CD4-positive, alpha-beta T cell treated with Interleukin-1 beta for 1 hour (primary cell): ENCODE measurements around the gene EHBP1.

Source experiments
- DNase-seq, 2 donors: peaks; one replicate each; pipeline ENCODE4 v3.0.0-alpha.2; 2020 to 2022

Gene EHBP1

DNA sequence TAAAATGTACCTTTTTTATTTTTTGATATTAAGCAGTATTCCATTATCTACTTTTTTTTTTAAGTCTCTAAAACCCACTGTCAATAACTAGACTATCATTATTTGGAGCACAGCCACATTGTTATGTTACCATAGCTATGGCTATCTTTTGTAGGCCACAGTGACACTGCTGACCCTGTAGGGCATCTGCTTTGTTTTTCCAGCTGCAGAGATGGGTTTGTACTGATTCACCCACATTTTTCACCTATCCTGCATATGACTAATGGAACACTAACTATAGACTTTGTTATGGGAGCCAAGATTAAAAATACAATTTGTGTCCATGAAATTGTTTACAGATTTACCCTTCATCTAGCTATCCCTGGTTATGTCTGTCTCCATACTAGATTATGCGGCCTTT is 323.5 kb downstream of the EHBP1 start:
- no peak for DNase-seq

DNA sequence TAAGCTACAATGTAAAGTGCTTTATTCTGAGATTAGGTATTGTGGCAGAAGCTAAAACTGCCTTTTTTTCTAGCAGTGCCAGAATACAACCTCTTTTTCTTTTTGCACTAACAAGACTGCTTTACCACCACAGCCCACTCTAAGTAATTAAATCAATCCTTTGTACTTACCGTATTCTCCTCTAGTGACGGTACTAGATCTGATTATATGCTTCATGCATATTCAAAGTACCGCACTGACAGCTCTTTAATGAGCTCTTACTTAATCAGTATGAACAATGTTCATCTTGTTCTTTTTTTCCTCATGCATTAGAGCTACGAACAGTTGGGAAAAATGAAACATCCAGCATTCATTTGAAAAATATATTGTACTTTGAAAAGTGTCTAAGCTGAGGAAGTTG is 329.0 kb downstream of the EHBP1 start:
- DNase-seq: no peak

DNA sequence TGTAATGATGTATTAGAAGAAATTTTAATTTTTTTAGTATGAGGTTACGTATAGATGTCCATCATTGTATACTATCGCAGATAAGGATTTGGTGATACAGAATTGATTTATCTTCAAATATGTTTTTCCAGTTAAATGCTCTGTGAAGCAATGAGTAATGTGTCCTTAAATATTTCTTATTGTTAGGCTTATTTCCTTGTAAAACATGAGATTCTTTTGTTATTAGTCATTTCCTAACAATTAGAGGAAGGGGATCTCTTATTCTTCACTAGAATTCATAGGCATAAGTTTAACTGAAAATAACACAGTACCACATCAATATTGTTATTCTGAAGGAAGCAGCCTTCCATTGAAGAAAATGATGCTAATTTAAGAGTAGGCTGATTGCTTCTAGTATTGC is 329.7 kb downstream of the EHBP1 start:
- DNase-seq: no peak

DNA sequence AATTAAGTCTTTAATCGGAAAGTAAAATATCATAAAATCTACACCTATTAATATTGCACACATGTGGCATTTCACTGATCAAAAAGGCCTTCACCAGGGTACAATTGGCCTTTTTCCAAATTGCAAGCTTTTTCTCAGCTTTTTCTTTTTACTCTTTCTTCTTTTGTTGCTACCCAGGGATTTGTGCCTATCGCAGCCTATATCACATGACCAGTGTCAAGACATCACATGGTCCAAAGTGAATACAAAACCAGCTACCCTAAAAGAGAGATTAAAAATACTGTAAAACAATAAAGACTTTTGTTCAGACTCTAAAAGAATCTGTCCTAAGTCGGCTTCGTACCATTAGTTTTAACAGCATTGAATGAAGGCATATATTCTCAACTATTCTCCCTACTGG is 330.1 kb downstream of the EHBP1 start:
- DNase-seq: no peak

DNA sequence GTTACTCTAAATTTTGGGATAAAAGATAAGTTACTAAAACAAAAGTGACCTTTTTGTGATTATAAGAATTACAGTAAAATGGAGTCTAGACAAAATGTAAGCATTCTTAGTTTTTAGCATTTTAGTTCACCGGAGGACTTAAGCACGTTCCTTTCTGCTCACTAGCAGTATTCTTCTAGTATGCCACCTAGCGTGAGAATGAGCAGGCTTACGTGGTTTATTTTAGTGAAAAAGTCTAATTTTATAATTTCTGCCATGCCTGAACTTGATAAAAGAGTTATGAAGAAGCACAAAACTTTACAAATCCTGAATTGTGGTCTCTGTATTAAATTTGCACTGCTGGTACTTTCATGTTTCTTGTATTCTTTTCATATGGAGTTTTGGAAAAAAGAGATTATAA is 332.5 kb downstream of the EHBP1 start:
- DNase-seq: no peak

DNA sequence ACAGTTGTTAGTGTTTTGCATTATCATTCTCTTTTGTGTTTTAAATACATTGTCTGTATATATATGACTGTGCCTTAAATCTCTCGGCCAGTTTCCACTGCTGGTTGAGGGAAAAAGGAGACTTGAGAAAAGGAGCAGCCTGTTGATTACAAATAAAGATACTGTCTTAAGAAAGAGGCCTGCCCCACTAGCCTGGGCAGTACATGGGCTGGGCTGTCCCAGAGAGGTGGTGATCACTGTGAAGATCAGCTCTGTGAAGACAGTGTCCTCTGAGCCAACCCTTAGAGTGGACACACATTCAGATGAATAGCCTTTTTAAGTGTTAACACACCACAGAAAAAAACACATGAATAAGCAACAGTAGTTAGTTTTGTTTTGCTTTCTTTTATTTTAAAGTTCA is 335.1 kb downstream of the EHBP1 start:
- DNase-seq: no peak

DNA sequence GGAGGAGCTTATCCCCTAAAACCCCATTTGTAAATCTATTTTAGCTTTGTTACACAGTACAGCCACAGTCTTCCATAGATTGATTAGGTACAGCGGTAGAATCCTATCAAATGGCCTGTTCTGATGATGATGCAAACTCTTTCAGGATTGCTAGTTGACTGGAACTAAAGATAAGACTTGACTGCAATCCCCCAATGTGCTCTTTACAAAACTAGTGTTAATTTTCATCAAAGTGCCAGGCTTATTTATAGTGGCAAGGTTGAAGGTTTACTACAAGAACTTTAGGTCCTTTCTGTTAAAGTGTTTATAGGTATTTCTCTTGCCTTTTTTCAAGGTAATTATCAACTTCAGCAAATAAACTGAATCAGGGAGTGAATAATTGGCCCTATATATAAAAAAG is 336.1 kb downstream of the EHBP1 start:
- DNase-seq: no peak

DNA sequence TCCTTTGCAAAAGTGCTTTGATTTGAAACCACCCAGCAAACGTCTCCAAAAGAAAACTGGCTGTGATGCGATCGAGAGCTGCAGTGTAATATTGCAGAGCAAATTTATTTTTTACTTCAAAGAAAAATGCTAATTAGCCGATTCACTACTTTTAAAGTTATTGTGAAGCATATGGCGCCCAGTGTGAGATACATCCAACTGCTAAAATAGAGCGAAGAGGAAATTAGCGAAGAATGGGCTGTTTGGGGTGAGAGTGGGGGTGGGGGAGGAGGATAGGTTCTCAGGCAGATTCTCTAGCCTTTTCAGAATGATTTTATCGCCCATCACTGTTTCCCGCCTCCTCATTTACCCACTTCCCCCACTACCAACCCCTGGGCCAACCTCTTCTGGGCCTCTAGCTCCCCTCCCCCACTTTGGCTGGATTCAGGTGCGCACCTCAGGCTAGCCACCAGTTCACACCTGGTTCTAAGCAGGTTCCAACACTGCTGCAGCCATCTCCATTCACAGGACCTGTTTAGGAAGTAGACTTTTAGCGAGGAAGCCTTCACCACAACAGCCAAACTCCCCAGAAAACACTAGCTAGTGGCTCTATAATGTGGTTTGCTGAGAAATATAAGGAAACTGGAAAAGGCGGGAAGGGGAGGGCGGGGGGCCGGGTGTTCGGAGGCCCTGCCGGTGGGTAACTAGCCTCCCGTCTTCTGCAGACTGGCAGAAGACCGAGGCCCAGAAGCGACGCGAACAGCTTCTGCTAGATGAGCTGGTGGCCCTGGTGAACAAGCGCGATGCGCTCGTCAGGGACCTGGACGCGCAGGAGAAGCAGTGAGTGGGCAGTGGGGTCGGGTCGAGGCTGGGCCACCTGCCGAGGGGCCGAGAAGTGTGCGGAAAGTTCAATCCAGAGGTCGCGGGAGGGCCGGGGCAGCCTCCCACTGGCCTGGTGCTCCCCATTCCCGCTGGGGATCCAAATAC is 339.1 kb downstream of the EHBP1 start:
- no peak for DNase-seq

DNA sequence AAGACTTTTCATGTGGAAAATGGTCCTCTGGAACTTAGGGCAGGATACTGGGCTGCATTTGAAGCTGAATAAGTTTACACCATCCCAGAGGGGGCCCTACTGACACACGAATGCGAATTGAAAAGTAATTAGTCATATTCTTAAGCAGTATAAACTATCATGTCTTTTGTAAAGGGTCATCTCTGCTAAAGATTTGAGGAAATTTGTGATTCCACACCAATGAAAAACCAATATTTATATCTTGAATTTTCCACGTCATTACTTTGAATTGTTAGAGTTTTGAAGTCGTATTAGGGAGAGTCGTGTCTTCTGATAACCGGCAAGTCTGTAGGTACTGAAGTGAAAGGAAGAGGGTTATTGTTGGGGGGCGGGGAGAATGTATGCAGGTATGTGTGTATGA is 341.0 kb downstream of the EHBP1 start:
- no peak for DNase-seq

DNA sequence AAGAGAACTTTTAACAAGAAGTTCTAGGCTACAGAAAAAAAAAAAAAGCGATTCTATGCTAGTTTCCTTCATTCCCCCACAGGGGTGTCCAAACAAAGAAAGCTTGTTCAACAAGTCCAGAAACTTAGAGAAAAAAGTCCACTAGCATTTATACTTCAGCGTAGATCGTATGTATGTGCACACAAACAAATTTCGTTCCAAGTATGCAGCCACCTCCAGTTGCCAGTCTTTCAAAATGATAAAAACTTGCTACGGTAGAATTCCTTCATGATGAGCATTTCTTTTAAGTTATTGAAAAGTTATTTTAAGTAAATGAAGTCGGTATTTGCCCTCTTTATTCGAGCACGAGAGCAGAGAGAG is 341.4 kb downstream of the EHBP1 start:
- DNase-seq: no peak

DNA sequence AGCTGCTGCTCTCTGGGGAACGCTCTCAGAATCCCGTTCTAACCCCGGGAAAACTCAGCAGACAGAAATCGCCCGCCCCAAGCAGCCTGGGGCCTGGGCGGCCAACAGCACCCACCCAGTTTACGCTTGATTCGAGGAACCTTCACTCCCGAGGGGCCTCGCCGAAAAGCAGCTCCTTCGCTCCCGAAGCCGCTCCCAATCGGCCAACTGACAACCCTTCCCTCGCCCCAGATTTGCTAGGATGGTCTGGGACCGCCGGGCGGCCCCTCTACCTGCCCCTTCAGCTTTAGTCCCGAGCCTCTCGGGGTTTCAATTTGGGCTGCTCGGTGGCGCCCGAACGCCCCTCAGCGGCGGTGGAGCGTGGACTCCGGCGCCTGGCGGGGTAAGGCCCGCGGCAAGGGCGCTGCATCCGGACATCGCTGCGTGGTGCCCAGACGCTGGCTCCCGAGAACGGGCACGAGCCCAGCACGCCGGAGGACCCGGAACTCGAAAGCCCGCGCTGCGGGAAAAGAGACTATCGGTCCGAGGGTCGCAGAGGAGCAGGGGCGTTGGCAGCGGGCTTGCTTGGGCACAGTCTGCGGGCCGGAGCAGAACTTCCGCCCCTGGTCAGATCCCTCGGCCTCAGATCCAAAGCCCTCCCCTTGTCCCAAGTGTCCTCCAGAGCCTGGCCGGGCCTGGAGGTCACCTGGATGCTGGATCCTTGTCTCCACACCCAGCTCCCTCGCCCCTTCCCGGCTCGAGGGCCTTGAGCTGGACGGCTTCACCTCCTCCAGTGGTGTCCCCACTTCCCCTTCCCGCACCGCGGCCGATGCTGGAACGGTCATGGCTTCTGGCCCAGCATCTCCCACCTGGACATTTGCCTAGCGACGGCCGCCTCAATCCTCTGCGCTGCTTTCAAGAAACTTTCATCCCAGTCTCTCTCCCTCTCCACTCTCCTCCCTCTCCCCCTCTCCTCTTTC is 342.1 kb downstream of the EHBP1 start:
- DNase-seq: no peak

DNA sequence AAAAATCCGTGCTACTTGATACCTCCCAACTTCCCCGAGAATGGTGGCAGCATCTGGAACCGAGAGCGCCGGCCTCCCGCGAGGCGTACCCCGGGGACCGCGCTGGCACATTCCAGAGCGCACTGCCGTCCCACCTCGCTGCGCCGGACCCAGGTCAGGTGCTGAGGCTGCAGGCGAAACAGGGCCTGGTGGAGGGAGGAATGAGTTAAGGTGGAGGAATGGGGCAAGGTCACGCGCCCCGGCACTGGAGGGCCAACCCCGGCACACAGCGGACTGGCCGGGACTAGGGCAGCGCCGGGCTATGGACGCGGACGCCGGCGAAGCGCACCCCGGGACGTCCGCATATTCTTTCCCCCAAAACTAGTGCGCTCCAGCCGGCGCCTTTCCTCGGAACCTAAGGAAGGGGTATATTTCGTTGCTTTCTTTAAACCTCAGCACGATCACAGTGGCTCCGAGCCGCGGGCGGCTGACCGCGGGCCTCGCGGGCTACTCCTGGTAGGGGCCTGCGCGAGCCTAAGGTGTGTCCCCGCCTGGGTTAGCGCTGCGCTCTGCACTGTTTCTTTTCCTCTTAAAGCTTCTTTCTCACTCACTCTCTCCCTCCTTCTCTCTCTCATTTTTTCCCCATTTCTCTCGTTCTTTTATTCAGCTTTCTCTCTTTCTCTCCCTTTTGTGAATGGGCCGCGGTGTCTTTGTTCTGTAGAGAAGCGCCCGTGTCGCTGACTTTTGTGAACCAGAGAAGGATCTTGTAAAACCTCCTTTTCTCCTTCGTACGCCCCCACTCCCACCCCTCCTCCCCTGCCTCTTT is 343.1 kb downstream of the EHBP1 start:
- no peak for DNase-seq

DNA sequence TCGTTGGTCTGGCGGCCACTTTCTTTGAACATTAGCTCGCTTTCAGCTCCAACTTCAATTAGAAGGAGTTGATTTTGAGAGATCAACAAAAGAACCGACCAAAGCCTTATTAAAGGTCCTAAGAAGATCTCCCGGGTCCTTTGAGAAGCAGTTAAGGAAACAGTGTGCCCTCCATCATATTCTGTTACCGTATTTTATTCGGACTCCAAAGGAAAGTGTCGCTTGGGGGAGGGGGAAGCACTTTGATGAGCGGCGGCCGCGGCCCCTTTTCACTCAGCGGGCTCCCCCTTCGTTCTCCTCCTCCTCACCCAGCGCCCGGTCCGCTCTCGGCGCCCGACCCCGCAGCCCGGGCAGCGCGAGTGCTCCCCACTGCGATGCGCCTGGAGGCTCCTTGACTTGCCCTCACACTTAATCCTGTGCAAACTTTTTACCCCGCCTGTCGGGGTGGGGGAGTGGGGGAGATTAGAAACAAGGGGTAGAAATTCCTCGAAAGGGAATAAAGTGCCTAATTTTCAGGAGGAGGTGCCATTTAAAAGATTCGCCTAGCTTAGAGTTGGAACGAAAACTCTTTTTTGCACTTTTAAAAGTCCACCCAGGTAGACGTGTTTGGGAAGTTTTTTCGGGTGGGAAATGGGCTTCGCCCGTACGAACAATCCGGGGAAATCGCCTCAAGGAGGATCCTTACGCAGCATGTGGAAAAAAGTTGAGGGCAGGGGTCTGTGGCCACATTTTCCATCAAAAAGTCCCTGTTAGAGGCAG is 343.9 kb downstream of the EHBP1 start:
- no peak for DNase-seq

DNA sequence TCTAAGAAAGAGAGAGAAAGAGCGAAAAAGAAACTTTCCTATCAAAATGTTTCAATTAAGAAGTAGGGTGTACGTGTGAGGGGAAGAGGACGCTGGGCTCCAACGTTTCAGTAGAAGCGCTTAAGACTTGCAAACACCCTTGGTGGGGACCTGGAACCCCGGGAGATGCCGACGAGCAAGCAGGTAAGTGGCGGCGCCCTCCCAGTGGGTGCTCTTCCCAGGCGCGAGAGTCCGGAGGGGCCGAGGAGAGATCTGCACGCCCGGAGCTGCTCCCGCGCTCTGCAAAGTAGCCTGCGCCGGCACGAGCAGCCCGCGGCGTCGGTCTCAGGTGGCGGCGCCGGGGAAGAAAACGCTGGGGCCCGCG is 344.4 kb downstream of the EHBP1 start:
- DNase-seq: no peak

DNA sequence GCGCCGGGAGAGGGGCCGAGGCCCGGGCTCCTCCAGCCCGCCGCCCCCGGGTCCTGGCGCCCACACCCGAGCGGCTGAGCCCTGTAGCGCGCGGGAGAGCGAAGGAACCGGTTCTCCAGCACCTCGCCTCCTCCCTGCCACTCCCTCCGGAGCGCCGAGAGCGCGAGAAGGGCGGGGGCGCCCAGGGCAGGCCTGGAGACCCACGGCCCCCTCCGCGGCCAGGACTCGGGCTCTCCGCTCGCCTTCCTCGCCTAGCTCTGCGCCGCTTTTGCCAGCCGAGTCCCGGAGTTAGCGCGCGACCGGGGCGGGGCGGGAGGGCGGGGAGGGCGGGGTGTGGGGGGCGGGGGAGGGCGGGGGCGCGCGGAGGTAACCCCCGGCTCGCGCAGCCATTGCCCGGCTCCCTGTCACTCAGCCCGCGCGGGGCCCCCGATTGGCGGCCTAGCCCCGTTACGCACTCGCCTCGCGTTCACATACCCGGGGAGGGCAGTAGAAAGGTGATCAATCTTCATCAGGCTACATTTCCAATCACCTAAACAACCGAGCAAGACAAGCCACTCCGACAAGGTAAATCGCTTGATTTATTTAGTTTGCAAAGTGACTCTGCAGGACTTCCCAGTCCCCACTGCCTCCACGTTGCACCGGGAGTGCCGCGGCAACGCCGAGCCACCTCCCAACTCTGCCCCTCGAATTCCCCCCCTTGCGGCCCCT is 345.0 kb downstream of the EHBP1 start, which contains the start of gene OTX1:
TSS of gene OTX1 (plus strand) at position 497 of the 708 bp plus-strand sequence. CDS start 2,161 bp downstream, outside the sequence.
- DNase-seq: peak; percentile 39 to 56

DNA sequence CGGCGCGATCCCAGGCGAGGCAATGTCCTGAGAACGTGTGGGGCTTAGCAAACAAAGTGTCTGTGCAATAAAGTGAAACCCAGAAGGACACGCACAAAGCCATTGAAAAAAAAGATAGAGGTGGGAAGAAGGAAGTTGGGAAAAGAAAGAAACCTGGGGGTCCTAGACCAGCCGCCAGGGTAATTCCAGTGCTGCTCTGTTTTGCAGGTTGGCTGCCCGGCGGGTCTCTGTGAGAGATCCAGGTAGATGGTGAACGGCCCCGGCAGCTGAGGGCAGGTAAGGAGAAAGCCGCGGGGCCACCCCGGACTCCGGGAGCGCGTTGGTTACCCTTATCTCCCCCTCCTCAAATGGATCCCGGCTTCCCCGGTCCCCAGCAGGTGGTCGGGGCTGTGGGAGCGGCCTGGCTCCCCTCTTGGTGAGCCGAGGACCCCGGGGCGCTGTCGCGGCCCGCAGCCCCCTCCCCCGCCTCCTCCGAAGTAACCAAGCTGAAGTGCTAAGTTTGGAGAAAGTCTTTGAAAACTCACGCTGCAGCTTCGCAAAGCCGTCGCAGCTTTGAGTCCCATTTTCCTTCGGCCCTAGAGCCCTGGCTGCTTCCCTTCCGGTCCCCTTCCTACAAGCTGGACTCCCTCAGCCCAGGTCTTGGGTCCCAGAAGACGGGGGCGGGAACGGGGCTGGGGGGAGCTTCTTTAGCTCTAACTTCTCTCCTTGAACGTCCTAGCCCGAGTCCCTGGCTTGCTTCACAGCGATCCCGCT is 345.7 kb downstream of the EHBP1 start:
- DNase-seq: no peak

DNA sequence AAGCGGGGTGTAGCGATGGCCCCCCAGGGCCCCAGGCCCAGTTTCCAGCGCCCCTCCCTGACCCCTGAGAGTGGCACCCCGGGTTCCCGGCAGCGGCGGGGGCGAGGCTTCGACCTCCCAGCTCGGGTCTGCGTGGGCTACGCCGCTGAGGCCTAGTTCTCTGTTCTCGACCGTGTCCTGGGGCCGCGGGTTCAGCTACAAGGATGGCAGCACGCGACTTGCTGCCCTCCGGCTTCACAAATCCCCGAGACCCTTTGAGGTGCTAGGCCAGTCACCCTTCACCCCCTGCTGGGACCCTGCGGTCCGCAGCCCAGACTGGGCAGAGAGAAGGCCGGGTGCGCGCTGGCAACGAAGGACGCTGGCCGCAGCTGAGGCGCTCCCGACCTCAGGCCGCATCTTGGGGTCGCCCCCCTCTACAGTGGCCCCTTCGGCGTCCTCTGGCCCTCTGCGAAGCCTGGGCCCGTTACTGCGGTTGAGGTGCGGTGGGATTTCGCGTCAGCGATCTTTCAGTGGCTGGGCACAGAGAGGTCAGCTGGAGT is 346.4 kb downstream of the EHBP1 start:
- no peak for DNase-seq

DNA sequence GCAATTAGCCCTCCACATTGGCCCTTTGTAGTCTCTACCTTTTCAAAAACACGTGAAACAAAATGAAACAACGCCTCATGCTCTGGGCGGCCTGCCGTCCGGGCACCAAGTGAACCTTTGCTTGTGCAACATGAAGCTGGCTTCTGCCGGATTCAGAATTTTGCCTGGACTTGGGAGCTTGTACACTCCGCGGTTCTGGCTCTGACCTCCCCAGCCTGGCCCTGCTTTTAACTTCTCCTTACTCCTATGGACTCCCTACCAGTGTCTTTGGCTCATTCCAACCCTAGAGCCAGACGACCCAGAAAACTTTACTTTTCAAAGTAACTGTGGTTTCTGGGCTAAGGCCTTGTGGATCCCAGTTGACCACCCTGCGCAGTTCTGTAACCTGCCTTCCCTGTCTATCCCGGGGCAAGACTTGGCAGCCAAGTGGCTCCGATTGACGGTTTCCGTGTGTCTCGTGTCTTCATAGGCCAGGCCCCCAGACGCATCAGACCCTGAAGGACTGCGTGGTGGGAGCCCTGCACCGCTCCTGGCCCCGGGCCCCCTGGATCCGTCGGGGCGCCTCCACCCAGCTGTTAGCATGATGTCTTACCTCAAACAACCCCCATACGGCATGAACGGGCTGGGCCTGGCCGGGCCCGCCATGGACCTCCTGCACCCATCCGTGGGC is 347.0 kb downstream of the EHBP1 start:
- DNase-seq: no peak

DNA sequence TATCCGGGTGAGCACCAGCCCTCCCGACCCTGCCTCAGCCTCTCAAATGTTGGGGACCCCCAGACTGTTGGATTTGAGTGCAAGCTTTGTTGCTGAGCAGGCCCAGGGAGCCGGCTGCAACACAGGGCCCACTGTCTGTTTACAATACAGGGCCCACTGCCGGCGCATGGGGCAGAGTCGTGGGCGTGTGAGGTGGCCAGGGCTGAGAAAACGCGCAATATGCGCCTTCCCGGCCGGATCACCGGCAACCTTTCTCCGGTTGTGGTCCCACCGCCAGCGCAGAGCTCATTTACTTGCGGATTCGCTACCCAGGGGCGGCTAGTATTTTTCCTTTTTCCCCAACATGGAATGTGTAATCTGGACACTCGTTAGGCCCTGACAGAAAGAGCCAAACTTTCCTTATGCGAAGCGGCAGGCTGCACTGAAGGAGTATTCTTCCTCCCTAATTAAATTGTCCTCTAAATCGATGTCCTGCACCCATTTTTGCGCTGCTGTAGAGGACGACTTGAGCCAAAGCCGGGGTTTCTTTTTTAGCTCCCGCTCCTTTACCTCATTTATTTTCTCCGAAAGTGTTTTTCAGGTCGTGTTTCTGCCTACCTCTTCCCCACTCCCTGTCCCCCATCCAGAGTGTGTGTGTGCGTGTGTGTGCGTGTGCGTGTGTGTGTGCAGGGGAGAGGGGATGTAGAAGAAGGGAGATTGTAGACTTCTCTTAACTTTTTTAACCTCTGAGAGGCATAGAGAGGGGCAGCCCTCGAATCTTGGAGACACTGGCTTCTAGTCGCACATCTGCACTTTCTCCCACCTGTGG is 347.8 kb downstream of the EHBP1 start:
- no peak for DNase-seq
